ENCODE results near the gene IST1. TPM values are rescaled to one million over a fixed set of nuclear protein-coding genes. Genes with fewer than 3 reads are reported as not detected.

The IST1 gene
- total RNA-seq, 1 donor from 2014 or later = 309 TPM

DNA sequence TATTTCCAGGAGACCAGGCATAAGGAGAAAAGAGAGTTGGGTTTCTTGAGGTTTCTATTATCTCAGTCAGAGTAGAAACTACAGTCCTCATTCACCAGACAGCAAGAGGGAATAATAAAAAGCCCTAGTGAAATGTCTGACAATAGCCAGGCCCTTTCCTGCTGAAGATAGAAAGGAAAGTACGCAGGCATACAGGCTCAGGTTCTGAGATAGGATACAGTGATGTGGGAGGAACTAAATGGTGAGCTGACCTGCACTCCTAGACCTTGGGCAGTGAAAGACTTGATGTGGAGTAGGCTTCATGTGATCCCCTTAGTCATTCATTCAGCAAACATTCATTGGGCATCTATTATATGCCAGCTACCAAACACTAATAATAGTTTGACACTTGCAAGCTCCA is 26.2 kb upstream of the IST1 start:
- TF ChIP-seq CTCF (IDR thresholded peaks at IDR 0.05; ENCODE audit: unreplicated experiment) = no peak
- no peaks in the 10 kb centered on the region for H3K9me3 Mint-ChIP-seq
- DNase-seq (ENCODE audit: low spot score in 2 of 2, unreplicated experiment in 2 of 2) = no peak
- H3K4me1 Mint-ChIP-seq = no peaks in the 10 kb centered on the region
- H3K27ac Mint-ChIP-seq = no peak overlapping the region
- no peak overlapping the region for H3K4me3 Mint-ChIP-seq
- H3K27me3 Mint-ChIP-seq (ENCODE audit: low read depth) = no peaks in the 10 kb centered on the region
- H3K36me3 Mint-ChIP-seq = peaks cover 27% of the 10 kb centered on the region

- H3K4me3 Mint-ChIP-seq = no peak overlapping the region
- H3K9me3 Mint-ChIP-seq = no peaks in the 10 kb centered on the region
- no peaks in the 10 kb centered on the region for H3K27me3 Mint-ChIP-seq (ENCODE audit: low read depth)
- H3K36me3 Mint-ChIP-seq = peaks cover 20% of the 10 kb centered on the region
- no peaks in the 10 kb centered on the region for H3K4me1 Mint-ChIP-seq
- no peak for DNase-seq (ENCODE audit: low spot score in 2 of 2, unreplicated experiment in 2 of 2)
- H3K27ac Mint-ChIP-seq = no peak overlapping the region
- TF ChIP-seq CTCF (IDR thresholded peaks at IDR 0.05; ENCODE audit: unreplicated experiment) = no peak
These were observed 24.5 kb upstream of the IST1 start for GRCh38 chr16:71870818-71871217.

GRCh38 chr16:71873199-71873598 is 22.1 kb upstream of the IST1 start:
- Mint-ChIP-seq H3K36me3 (peaks cover 26% of the 10 kb centered on the region), H3K4me3 (no peak overlapping the region), H3K4me1 (no peaks in the 10 kb centered on the region), H3K27ac (peak overlapping the region; percentile 47), H3K27me3 (ENCODE audit: low read depth) (no peaks in the 10 kb centered on the region), H3K9me3 (no peaks in the 10 kb centered on the region)
- DNase-seq (ENCODE audit: low spot score in 2 of 2, unreplicated experiment in 2 of 2) = no peak
- no peak for TF ChIP-seq CTCF (IDR thresholded peaks at IDR 0.05; ENCODE audit: unreplicated experiment)

GRCh38 chr16:71878911-71879310 is 16.4 kb upstream of the IST1 start:
- Mint-ChIP-seq H3K4me3 (no peak overlapping the region), H3K36me3 (peaks cover 28% of the 10 kb centered on the region), H3K9me3 (no peaks in the 10 kb centered on the region), H3K27me3 (ENCODE audit: low read depth) (no peaks in the 10 kb centered on the region), H3K27ac (no peak overlapping the region), H3K4me1 (peaks cover 10% of the 10 kb centered on the region)
- no peak for DNase-seq (ENCODE audit: low spot score in 2 of 2, unreplicated experiment in 2 of 2)
- no peak for TF ChIP-seq CTCF (IDR thresholded peaks at IDR 0.05; ENCODE audit: unreplicated experiment)

GRCh38 chr16:71880176-71880575 is 15.2 kb upstream of the IST1 start:
- DNase-seq (ENCODE audit: low spot score in 2 of 2, unreplicated experiment in 2 of 2) = no peak
- no peak for TF ChIP-seq CTCF (IDR thresholded peaks at IDR 0.05; ENCODE audit: unreplicated experiment)

More at GRCh38 chr16:71880176-71880575, 15.2 kb upstream of the IST1 start:
- H3K4me1 Mint-ChIP-seq = peaks cover 16% of the 10 kb centered on the region
- no peaks in the 10 kb centered on the region for H3K27me3 Mint-ChIP-seq (ENCODE audit: low read depth)
- peaks cover 28% of the 10 kb centered on the region for H3K36me3 Mint-ChIP-seq
- no peak overlapping the region for H3K4me3 Mint-ChIP-seq
- no peaks in the 10 kb centered on the region for H3K9me3 Mint-ChIP-seq
- no peak overlapping the region for H3K27ac Mint-ChIP-seq

All from mesothelial cell of epicardium (in vitro differentiated cells).